Glomerular visceral epithelial cell (primary cell): ENCODE data around the gene CDKN2AIP.

Experiments used
- DNase-seq: peaks from one replicate; pipeline ENCODE4 v3.0.0-alpha.2; 2016; ENCODE audit errors: extremely low spot score

Gene CDKN2AIP

GRCh38 chr4:183444214-183445096 lies at the start of gene CDKN2AIP:
Gene CDKN2AIP, plus strand, starts transcription at chr4:183444636. Its CDS starts 162 bp downstream, at chr4:183444798.
- DNase-seq = peak; percentile 97

- no peak for DNase-seq
Measured at GRCh38 chr4:183395395-183395794, 49.0 kb upstream of the CDKN2AIP start.

GRCh38 chr4:183396227-183396637 lies 48.2 kb upstream of the CDKN2AIP start:
- DNase-seq = no peak

- DNase-seq = no peak
Measured at GRCh38 chr4:183397741-183398297, 46.6 kb upstream of the CDKN2AIP start.

GRCh38 chr4:183398298-183399125 lies 45.9 kb upstream of the CDKN2AIP start:
- peak; percentile 75 for DNase-seq

GRCh38 chr4:183399126-183399522 lies 45.3 kb upstream of the CDKN2AIP start:
- no peak for DNase-seq

GRCh38 chr4:183399616-183400015 lies 44.8 kb upstream of the CDKN2AIP start:
- DNase-seq = no peak

GRCh38 chr4:183400035-183400434 lies 44.4 kb upstream of the CDKN2AIP start:
- no peak for DNase-seq

- DNase-seq = no peak
Measured at GRCh38 chr4:183401473-183401872, 43.0 kb upstream of the CDKN2AIP start.

GRCh38 chr4:183402771-183403170 lies 41.7 kb upstream of the CDKN2AIP start:
- DNase-seq = no peak

- no peak for DNase-seq
Measured at GRCh38 chr4:183403486-183403885, 41.0 kb upstream of the CDKN2AIP start.

GRCh38 chr4:183403961-183404360 lies 40.5 kb upstream of the CDKN2AIP start:
- no peak for DNase-seq

- no peak for DNase-seq
Measured at GRCh38 chr4:183405303-183405702, 39.1 kb upstream of the CDKN2AIP start.

GRCh38 chr4:183407128-183407585 lies 37.3 kb upstream of the CDKN2AIP start:
- peak; percentile 84 for DNase-seq

GRCh38 chr4:183407635-183408464 lies 36.6 kb upstream of the CDKN2AIP start:
- DNase-seq = no peak

GRCh38 chr4:183408796-183409195 lies 35.6 kb upstream of the CDKN2AIP start:
- no peak for DNase-seq

- DNase-seq = no peak
Measured at GRCh38 chr4:183409483-183409882, 35.0 kb upstream of the CDKN2AIP start.

GRCh38 chr4:183409934-183410333 lies 34.5 kb upstream of the CDKN2AIP start:
- no peak for DNase-seq

GRCh38 chr4:183411291-183411861 lies 33.1 kb upstream of the CDKN2AIP start:
- peak; percentile 11 for DNase-seq

GRCh38 chr4:183412821-183413220 lies 31.6 kb upstream of the CDKN2AIP start:
- DNase-seq = no peak
